ENCODE data around the gene ZNF576. TPM values are rescaled to one million over a fixed set of nuclear protein-coding genes. Genes with fewer than 3 reads are reported as not detected.
"Not testable (repeated sequence)": the region's sequence is repeated elsewhere in the genome, so short reads cannot be mapped to it uniquely, and the experiment has no call there.

The ZNF576 gene
- polyA plus RNA-seq, 4 donors, result 10.9 to 16.7 (median 11.6) TPM

- DNase-seq (ENCODE audit: low read depth in 4 of 4, low spot score in 3 of 4), result no peak
These were observed 21.8 kb upstream of the ZNF576 start for GRCh38 chr19:43574424-43575155.

DNA sequence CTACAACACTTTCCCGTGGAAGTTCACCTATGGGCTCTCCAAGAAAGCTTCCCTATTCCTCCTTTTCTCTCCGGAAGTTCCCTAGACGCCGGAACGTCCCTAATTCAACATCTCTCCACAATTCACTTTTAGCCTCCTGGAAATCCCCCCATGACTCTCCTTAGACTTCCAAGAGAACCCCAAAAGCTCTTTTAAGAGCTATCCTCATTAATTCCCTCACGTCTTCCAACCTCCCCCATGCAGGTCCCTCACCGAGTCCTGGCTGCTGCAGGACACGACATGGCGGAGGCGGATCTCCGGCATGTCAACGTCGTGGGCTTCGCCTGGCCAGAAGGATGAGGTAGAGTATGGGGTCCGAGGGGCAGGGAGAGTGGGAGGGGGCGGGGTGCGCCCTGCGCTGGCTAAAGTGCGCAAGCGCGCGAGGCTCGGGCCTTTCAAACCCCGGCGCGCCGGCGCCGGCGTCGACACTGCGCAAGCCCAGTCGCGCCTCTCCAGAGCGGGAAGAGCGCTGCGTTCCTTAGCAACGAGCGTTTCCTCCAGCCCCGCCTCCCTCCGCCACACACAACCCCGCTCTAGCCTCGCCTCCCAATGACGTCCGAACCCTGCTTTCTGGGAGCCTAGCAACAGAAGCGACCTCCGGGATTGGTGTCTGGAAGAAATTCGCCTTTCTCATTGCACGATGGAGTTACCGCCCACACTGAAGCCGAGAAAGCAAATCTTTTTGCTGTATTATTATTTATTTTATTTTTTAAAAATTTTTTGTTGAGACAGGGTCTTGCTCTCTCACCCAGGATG is 21.0 kb upstream of the ZNF576 start, which contains the start of the genes PINLYP and XRCC1:
PINLYP (plus strand) TSS at position 646 of the 795 bp plus-strand sequence. CDS start 1,391 bp downstream, outside the sequence.
XRCC1 (minus strand) TSS at position 372 of the 795 bp plus-strand sequence; CDS start at position 303, 69 bp downstream.
- peak; percentile 96 to 99 (median 98) for DNase-seq (ENCODE audit: low read depth in 4 of 4, low spot score in 3 of 4)

- DNase-seq (ENCODE audit: low read depth in 4 of 4, low spot score in 3 of 4), result no peak
These were observed 20.2 kb upstream of the ZNF576 start for GRCh38 chr19:43575955-43576878.

GRCh38 chr19:43578787-43579186 is 17.6 kb upstream of the ZNF576 start:
- no peak for DNase-seq (ENCODE audit: low read depth in 4 of 4, low spot score in 3 of 4)

DNA sequence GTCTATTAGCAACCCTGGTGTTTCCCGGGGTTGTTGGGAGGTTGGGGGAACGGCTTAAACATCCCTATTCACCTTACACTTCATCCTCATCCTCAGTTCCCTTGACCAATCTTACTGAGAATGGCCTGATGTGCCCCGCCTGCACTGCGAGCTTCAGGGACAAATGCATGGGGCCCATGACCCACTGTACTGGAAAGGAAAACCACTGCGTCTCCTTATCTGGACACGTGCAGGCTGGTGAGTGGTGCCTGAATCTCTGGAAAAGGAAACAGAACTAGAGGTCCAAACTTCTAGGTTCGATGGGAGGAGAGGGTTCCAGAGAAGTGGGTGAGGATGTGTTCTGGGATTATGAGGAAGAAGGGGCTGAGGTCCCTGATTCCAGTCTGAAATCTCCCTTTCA is 14.9 kb upstream of the ZNF576 start:
- DNase-seq (ENCODE audit: low read depth in 4 of 4, low spot score in 3 of 4), result no peak

- no peak for DNase-seq (ENCODE audit: low read depth in 4 of 4, low spot score in 3 of 4)
These were observed 13.9 kb upstream of the ZNF576 start for GRCh38 chr19:43582495-43582894.

GRCh38 chr19:43584484-43584883 is 11.9 kb upstream of the ZNF576 start:
- DNase-seq (ENCODE audit: low read depth in 4 of 4, low spot score in 3 of 4), result no peak

GRCh38 chr19:43586346-43586745 is 10.0 kb upstream of the ZNF576 start:
- DNase-seq (ENCODE audit: low read depth in 4 of 4, low spot score in 3 of 4), result no peak

- not testable (repeated sequence) for DNase-seq (ENCODE audit: low read depth in 4 of 4, low spot score in 3 of 4)
These were observed 9.4 kb upstream of the ZNF576 start for GRCh38 chr19:43587029-43587428.

- no peak for DNase-seq (ENCODE audit: low read depth in 4 of 4, low spot score in 3 of 4)
These were observed 7.1 kb upstream of the ZNF576 start for GRCh38 chr19:43589277-43589676.

DNA sequence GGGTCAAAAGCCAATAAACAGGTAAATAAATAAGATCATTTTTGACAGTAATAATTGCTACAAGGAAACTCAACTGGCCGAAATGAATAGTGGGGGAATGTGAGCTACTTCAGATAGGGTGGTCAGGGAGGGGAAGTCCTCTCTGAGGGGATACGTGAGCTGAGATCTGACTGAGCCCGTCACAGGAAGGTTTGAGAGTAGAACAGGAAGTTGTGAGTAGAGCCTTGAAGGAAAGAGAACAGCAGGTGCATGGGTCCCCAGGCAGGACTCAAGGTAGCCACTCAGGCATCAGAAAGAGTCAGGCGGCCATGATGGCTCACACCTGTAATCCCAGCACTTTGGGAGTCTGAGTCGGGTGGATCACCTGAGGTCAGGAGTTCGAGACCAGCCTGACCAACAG is 6.7 kb upstream of the ZNF576 start:
- DNase-seq (ENCODE audit: low read depth in 4 of 4, low spot score in 3 of 4), result no peak

GRCh38 chr19:43591904-43592772 is 4.3 kb upstream of the ZNF576 start:
- no peak for DNase-seq (ENCODE audit: low read depth in 4 of 4, low spot score in 3 of 4)

- no peak for DNase-seq (ENCODE audit: low read depth in 4 of 4, low spot score in 3 of 4)
These were observed 3.5 kb upstream of the ZNF576 start for GRCh38 chr19:43592800-43593350.

- no peak for DNase-seq (ENCODE audit: low read depth in 4 of 4, low spot score in 3 of 4)
These were observed 2.2 kb upstream of the ZNF576 start for GRCh38 chr19:43594081-43594697.

DNA sequence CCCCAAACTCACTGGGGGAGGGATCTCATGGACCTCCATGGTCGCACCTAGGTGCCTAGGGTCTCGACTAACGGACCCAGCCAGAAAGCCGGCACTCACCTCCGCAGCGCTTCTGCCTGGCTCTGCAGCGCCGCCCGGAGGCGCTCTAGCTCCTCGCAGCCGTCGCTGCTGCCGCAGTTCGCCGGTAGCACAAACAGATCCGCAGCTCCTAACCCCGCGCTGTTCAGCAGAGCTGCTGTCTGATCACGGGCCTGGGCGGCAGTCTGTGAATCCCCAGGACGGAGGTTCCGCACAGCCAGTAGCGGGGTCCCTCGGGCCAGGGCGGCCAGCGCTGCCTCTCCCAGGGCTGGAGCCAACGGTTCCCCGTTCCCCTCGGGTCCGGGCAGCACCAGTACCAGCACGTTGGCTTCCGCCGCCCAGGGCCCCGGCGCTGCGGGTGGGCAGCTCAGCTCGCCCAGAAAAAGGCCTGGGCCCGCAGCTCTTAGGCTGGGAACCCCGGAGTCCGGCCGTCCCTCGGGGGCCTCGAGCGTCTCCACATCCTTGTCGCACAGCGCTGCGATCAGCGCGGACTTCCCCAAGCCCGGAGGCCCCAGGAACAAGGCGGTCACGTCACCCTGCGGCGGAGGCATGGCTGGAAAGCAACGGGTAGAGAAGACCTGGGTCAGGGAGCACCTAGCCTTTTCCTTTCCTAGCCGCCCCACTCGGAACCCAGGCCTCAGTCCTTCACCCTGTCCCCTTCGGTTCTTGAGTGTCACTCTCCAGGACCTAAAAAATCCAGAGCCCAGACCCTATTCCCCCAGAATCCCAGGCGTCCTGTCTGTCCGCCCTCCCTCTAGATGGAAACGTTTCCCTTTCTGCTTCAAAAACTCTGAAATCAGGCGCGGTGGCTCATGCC is 1.4 kb upstream of the ZNF576 start:
- DNase-seq (ENCODE audit: low read depth in 4 of 4, low spot score in 3 of 4), result peak in 1 of 4 donors; percentile 63

DNA sequence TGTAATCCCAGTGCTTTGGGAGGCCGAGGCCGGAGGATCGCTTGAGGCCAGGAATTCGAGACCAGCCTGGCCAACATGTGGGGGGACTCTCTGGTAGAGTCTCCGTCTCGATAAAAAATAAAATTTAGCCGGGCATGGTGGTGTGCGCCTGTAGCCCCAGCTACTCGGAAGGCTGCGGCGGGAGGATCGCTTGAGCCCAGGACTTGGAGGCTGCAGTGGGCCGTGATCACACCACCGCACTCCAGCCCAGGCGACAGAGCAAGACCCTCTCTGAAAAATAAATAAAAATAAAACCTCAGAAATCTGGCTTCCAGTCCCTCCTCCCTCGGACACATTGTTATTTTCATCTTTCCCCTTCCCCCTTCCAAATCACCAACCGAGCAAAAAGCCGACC is 793 bp upstream of the ZNF576 start:
- no peak for DNase-seq (ENCODE audit: low read depth in 4 of 4, low spot score in 3 of 4)

GRCh38 chr19:43596842-43597461 is 557 bp downstream of the ZNF576 start:
- DNase-seq (ENCODE audit: low read depth in 4 of 4, low spot score in 3 of 4), result no peak

All from right renal pelvis (tissue), 4 donors.